Muscle of arm (tissue), 12 donors: ENCODE results near the gene C17orf58. TPM values are rescaled to one million over a fixed set of nuclear protein-coding genes. Genes with fewer than 3 reads are reported as not detected.
A peak's percentile ranks its signal among the peaks of the same experiment; 100 is the strongest.
"Not testable (repeated sequence)": the region's sequence is repeated elsewhere in the genome, so short reads cannot be mapped to it uniquely, and the experiment has no call there.

Experiments used
- DNase-seq: peaks from one replicate; pipeline ENCODE4 v3.0.0-alpha.2; 2013
- polyA plus RNA-seq, 12 donors: library from polyadenylated mRNA; unstranded; fragments of 120-200 nt; gene quantifications; one replicate each; pipeline ENCODE4 v1.2.1, GENCODE V29; 2013; ENCODE audit not compliant: insufficient read length in 12 of 12

The C17orf58 gene
- polyA plus RNA-seq, 12 donors, result 16.2 to 24.5 (median 18.1) TPM; not detected in 1

DNA sequence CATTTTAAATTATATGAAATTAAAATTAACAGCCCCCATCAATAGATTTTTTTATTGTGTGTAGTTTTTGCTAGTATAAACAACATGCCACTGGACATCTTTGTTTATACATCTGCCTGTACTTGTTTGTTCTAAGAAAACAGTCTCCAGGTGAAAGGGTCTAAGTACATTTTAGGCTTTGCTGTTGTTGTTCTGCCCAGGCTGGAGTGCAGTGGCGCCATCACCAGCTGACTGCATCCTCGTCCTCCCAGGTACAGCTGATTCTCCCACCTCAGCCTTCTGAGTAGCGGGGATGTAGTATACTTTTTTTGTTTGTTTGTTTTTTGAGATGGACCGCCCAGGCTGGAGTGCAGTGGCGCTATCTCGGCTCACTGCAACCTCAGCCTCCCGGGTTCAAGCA is 25.5 kb downstream of the C17orf58 start:
- DNase-seq, result no peak

DNA sequence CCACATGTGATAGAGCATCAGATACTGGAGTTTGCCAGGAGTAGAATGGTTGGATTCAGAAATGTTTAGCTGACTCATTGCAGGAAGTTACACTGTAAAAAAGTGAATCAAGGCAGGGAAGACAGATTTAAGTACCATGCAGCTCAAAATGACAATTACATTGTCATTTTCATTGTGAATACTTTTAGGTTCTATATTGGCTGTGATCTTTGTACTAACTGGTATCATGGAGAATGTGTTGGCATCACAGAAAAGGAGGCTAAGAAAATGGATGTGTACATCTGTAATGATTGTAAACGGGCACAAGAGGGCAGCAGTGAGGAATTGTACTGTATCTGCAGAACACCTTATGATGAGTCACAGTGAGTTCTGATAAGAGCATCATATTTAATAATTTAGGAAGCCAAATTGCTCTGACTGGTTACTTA is 33.1 kb downstream of the C17orf58 start:
- DNase-seq, result peak; percentile 56

- DNase-seq, result not testable (repeated sequence)
Observed at GRCh38 chr17:67962156-67962555, 34.1 kb downstream of the C17orf58 start.

GRCh38 chr17:67960276-67960675 is 36.0 kb downstream of the C17orf58 start:
- not testable (repeated sequence) for DNase-seq

GRCh38 chr17:67959510-67959909 is 36.8 kb downstream of the C17orf58 start:
- no peak for DNase-seq

GRCh38 chr17:67950945-67951344 is 45.3 kb downstream of the C17orf58 start:
- no peak for DNase-seq

- no peak for DNase-seq
Observed at GRCh38 chr17:67947325-67947813, 48.9 kb downstream of the C17orf58 start.

GRCh38 chr17:67946513-67946912 is 49.8 kb downstream of the C17orf58 start:
- no peak for DNase-seq

DNA sequence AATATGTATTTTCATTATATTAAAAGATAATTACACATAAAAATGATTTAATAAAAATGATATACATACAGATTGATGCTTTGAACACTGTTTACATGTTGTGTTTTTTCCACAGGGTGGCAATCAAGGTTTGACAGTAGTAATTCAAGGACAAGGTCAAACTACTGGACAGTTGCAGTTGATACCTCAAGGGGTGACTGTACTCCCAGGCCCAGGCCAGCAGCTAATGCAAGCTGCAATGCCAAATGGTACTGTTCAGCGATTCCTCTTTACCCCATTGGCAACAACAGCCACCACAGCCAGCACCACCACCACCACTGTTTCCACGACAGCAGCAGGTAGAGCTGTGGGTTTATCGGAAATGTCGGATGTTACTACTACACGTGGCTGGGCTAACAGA is 52.2 kb downstream of the C17orf58 start:
- no peak for DNase-seq

DNA sequence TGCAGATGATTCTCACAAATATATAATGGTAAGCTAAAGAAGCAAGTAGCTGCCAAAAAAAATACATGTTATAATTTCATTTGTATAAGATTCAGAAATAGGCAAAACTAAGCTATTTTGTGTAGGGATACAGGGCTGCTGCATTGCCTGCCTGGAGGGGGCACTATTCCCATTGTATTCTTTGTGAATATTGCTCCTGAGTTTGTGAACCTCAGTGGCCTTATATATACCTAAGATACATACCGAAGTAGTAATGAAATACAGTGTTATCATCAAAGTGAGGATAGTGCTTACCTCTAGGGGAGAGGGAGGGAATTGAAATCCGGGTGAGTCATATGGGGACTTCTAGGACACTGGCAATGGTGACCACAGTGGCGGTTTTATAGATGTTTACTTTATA is 53.5 kb downstream of the C17orf58 start:
- DNase-seq, result no peak

Other genes starting within 250 kb of the C17orf58 start
- gene BPTF, start 171.0 kb downstream of the C17orf58 start, polyA plus RNA-seq, result 100 to 1,000 TPM in 1 of 12 donors, 10 to 100 TPM in 10, not detected in 1; 53.5 to 137 (median 63.8) TPM
- 100 to 1,000 TPM in 1 of 12 donors, 10 to 100 TPM in 10, not detected in 1; 35.8 to 101 (median 69.8) TPM for gene KPNA2, start 39.3 kb upstream of the C17orf58 start, polyA plus RNA-seq